Memory B cell (primary cell): ENCODE data around the gene LGR4.

Source experiments
- ATAC-seq: fragments of 150-1000 bp; cut with Tn5 transposase; 2 replicates; pipeline ENCODE4 v1.10.0; 2021; ENCODE audit warnings: low read depth, mild to moderate bottlenecking, moderate library complexity
- DNase-seq, 2 donors: peaks; one replicate each; pipeline ENCODE4 v3.0.0; 2022; ENCODE audit warnings: low spot score in 2 of 2
- H3K27ac Mint-ChIP-seq: one replicate; pipeline ENCODE4 v1.8.0; 2022; ENCODE audit warnings: mild to moderate bottlenecking, moderate library complexity, mixed read lengths
- H3K27me3 Mint-ChIP-seq: one replicate; pipeline ENCODE4 v1.8.0; 2022; ENCODE audit warnings: mixed read lengths
- H3K36me3 Mint-ChIP-seq: one replicate; pipeline ENCODE4 v1.8.0; 2022; ENCODE audit warnings: mild to moderate bottlenecking, mixed read lengths
- H3K4me1 Mint-ChIP-seq: one replicate; pipeline ENCODE4 v1.8.0; 2022; ENCODE audit warnings: mixed read lengths
- H3K4me3 Mint-ChIP-seq: one replicate; pipeline ENCODE4 v1.8.0; 2022; ENCODE audit warnings: mild to moderate bottlenecking, moderate library complexity, mixed read lengths
- H3K9me3 Mint-ChIP-seq: one replicate; pipeline ENCODE4 v1.8.0; 2022; ENCODE audit warnings: mixed read lengths

The LGR4 gene

GRCh38 chr11:27367881-27368280 lies 104.7 kb downstream of the LGR4 start:
- DNase-seq (no peak), ATAC-seq (no peak)
- peaks cover 1% of the 10 kb centered on the region for H3K36me3 Mint-ChIP-seq
- H3K4me3 Mint-ChIP-seq = no peak overlapping the region
- H3K9me3 Mint-ChIP-seq = no peaks in the 10 kb centered on the region
- H3K4me1 Mint-ChIP-seq = peaks cover 5% of the 10 kb centered on the region
- H3K27me3 Mint-ChIP-seq = no peaks in the 10 kb centered on the region
- H3K27ac Mint-ChIP-seq = no peak overlapping the region

- no peaks in the 10 kb centered on the region for H3K9me3 Mint-ChIP-seq
- H3K27ac Mint-ChIP-seq = peak overlapping the region; percentile 92
- peak overlapping the region; percentile 84 for H3K4me3 Mint-ChIP-seq
- H3K36me3 Mint-ChIP-seq = peaks cover 1% of the 10 kb centered on the region
- no peaks in the 10 kb centered on the region for H3K27me3 Mint-ChIP-seq
- ATAC-seq (no peak), DNase-seq (no peak)
- peaks cover 13% of the 10 kb centered on the region for H3K4me1 Mint-ChIP-seq
These were observed 108.9 kb downstream of the LGR4 start for GRCh38 chr11:27363576-27364117.

- H3K27me3 Mint-ChIP-seq = no peaks in the 10 kb centered on the region
- peaks cover 17% of the 10 kb centered on the region for H3K4me1 Mint-ChIP-seq
- DNase-seq (peak; percentile 83), ATAC-seq (peak; percentile 98)
- H3K27ac Mint-ChIP-seq = peak within 1 kb of the TSS; percentile 92
- H3K9me3 Mint-ChIP-seq = no peaks in the 10 kb centered on the region
- peak within 1 kb of the TSS; percentile 84 for H3K4me3 Mint-ChIP-seq
- H3K36me3 Mint-ChIP-seq = peaks cover 1% of the 10 kb centered on the region
These were observed 109.6 kb downstream of the LGR4 start, which contains the start of gene CCDC34 for GRCh38 chr11:27362749-27363575. CCDC34 (minus strand) TSS chr11:27363215; CDS start chr11:27363194, 21 bp downstream.

- DNase-seq = no peak
- ATAC-seq = no peak
- H3K36me3 Mint-ChIP-seq = no peaks in the 10 kb centered on the region
- no peaks in the 10 kb centered on the region for H3K27me3 Mint-ChIP-seq
- H3K4me3 Mint-ChIP-seq = peak overlapping the region; percentile 84
- H3K4me1 Mint-ChIP-seq = peaks cover 18% of the 10 kb centered on the region
- no peak overlapping the region for H3K27ac Mint-ChIP-seq
- no peaks in the 10 kb centered on the region for H3K9me3 Mint-ChIP-seq
These were observed 110.8 kb downstream of the LGR4 start for GRCh38 chr11:27361649-27362431.

GRCh38 chr11:27358296-27358695 lies 114.3 kb downstream of the LGR4 start:
- H3K4me3 Mint-ChIP-seq = no peak overlapping the region
- H3K9me3 Mint-ChIP-seq = no peaks in the 10 kb centered on the region
- H3K27ac Mint-ChIP-seq = no peak overlapping the region
- ATAC-seq (no peak), DNase-seq (no peak)
- H3K27me3 Mint-ChIP-seq = no peaks in the 10 kb centered on the region
- H3K36me3 Mint-ChIP-seq = no peaks in the 10 kb centered on the region
- H3K4me1 Mint-ChIP-seq = peaks cover 14% of the 10 kb centered on the region

GRCh38 chr11:27357250-27357649 lies 115.3 kb downstream of the LGR4 start:
- DNase-seq (no peak), ATAC-seq (no peak)
- H3K27ac Mint-ChIP-seq = no peak overlapping the region
- H3K4me1 Mint-ChIP-seq = peaks cover 9% of the 10 kb centered on the region
- H3K36me3 Mint-ChIP-seq = no peaks in the 10 kb centered on the region
- no peaks in the 10 kb centered on the region for H3K9me3 Mint-ChIP-seq
- no peak overlapping the region for H3K4me3 Mint-ChIP-seq
- no peaks in the 10 kb centered on the region for H3K27me3 Mint-ChIP-seq

- no peak for ATAC-seq
- H3K27ac Mint-ChIP-seq = no peak overlapping the region
These were observed 115.9 kb downstream of the LGR4 start for GRCh38 chr11:27356624-27357222.

GRCh38 chr11:27355575-27356104 lies 117.0 kb downstream of the LGR4 start:
- no peaks in the 10 kb centered on the region for H3K36me3 Mint-ChIP-seq
- H3K9me3 Mint-ChIP-seq = no peaks in the 10 kb centered on the region
- H3K4me3 Mint-ChIP-seq = no peak overlapping the region
- peaks cover 8% of the 10 kb centered on the region for H3K4me1 Mint-ChIP-seq
- H3K27me3 Mint-ChIP-seq = no peaks in the 10 kb centered on the region
- ATAC-seq (no peak), DNase-seq (no peak)
- no peak overlapping the region for H3K27ac Mint-ChIP-seq

More at GRCh38 chr11:27356624-27357222, 115.9 kb downstream of the LGR4 start:
- Mint-ChIP-seq H3K4me1 (peaks cover 8% of the 10 kb centered on the region), H3K27me3 (no peaks in the 10 kb centered on the region), H3K4me3 (no peak overlapping the region), H3K36me3 (no peaks in the 10 kb centered on the region), H3K9me3 (no peaks in the 10 kb centered on the region)
- no peak for DNase-seq

GRCh38 chr11:27354359-27354965 lies 118.1 kb downstream of the LGR4 start:
- peaks cover 8% of the 10 kb centered on the region for H3K4me1 Mint-ChIP-seq
- H3K36me3 Mint-ChIP-seq = peaks cover 4% of the 10 kb centered on the region

GRCh38 chr11:27353593-27354358 lies 118.8 kb downstream of the LGR4 start:
- no peak overlapping the region for H3K4me3 Mint-ChIP-seq
- H3K4me1 Mint-ChIP-seq = peaks cover 5% of the 10 kb centered on the region
- DNase-seq = no peak
- H3K36me3 Mint-ChIP-seq = peaks cover 4% of the 10 kb centered on the region
- ATAC-seq = no peak
- H3K27ac Mint-ChIP-seq = no peak overlapping the region
- H3K27me3 Mint-ChIP-seq = no peaks in the 10 kb centered on the region
- H3K9me3 Mint-ChIP-seq = no peaks in the 10 kb centered on the region

More at GRCh38 chr11:27354359-27354965, 118.1 kb downstream of the LGR4 start:
- Mint-ChIP-seq H3K27me3 (no peaks in the 10 kb centered on the region), H3K9me3 (no peaks in the 10 kb centered on the region), H3K27ac (no peak overlapping the region), H3K4me3 (no peak overlapping the region)
- no peak for ATAC-seq
- DNase-seq = no peak

- Mint-ChIP-seq H3K4me3 (no peak overlapping the region), H3K9me3 (no peaks in the 10 kb centered on the region), H3K27me3 (no peaks in the 10 kb centered on the region), H3K4me1 (peaks cover 2% of the 10 kb centered on the region), H3K36me3 (peaks cover 8% of the 10 kb centered on the region), H3K27ac (no peak overlapping the region)
- DNase-seq = no peak
- no peak for ATAC-seq
These were observed 119.8 kb downstream of the LGR4 start for GRCh38 chr11:27352781-27353180.

GRCh38 chr11:27350511-27350910 lies 122.1 kb downstream of the LGR4 start:
- Mint-ChIP-seq H3K36me3 (peaks cover 12% of the 10 kb centered on the region), H3K4me1 (no peaks in the 10 kb centered on the region), H3K27me3 (no peaks in the 10 kb centered on the region), H3K4me3 (no peak overlapping the region), H3K9me3 (no peaks in the 10 kb centered on the region), H3K27ac (no peak overlapping the region)
- DNase-seq (no peak), ATAC-seq (no peak)

- Mint-ChIP-seq H3K4me3 (no peak overlapping the region), H3K36me3 (peaks cover 12% of the 10 kb centered on the region), H3K27ac (no peak overlapping the region), H3K27me3 (no peaks in the 10 kb centered on the region), H3K9me3 (no peaks in the 10 kb centered on the region), H3K4me1 (no peaks in the 10 kb centered on the region)
- ATAC-seq (no peak), DNase-seq (no peak)
These were observed 122.7 kb downstream of the LGR4 start for GRCh38 chr11:27349919-27350318.
